ENCODE measurements around the gene PCNA.

GRCh38 chr20:5067877-5068645 is 51.7 kb downstream of the PCNA start:
- TF ChIP-seq POLR2AphosphoS5 (IDR thresholded peaks at IDR 0.05; ENCODE audit: low read depth, low read length) (no peak), EZH2phosphoT487 (IDR thresholded peaks at IDR 0.05; ENCODE audit: borderline replicate concordance) (no peak), RAD21 (IDR thresholded peaks at IDR 0.05; ENCODE audit: low read depth) (no peak), POLR2A (IDR thresholded peaks at IDR 0.05; ENCODE audit: borderline replicate concordance, extremely low read depth, insufficient read depth, insufficient read length) (no peak)
- TF ChIP-seq, protein P1, sequence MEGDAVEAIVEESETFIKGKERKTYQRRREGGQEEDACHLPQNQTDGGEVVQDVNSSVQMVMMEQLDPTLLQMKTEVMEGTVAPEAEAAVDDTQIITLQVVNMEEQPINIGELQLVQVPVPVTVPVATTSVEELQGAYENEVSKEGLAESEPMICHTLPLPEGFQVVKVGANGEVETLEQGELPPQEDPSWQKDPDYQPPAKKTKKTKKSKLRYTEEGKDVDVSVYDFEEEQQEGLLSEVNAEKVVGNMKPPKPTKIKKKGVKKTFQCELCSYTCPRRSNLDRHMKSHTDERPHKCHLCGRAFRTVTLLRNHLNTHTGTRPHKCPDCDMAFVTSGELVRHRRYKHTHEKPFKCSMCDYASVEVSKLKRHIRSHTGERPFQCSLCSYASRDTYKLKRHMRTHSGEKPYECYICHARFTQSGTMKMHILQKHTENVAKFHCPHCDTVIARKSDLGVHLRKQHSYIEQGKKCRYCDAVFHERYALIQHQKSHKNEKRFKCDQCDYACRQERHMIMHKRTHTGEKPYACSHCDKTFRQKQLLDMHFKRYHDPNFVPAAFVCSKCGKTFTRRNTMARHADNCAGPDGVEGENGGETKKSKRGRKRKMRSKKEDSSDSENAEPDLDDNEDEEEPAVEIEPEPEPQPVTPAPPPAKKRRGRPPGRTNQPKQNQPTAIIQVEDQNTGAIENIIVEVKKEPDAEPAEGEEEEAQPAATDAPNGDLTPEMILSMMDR (IDR thresholded peaks at IDR 0.05 in 2 of 3, conservative IDR thresholded peaks at IDR 0.05 in 1 of 3; ENCODE audit: borderline replicate concordance in 1 of 3, insufficient read depth in 1 of 3, low read depth in 2 of 3, low read length in 2 of 3) = no peak
